ENCODE data around the gene COL5A1.
A peak's percentile ranks its signal among the peaks of the same experiment; 100 is the strongest.

Gene COL5A1

DNA sequence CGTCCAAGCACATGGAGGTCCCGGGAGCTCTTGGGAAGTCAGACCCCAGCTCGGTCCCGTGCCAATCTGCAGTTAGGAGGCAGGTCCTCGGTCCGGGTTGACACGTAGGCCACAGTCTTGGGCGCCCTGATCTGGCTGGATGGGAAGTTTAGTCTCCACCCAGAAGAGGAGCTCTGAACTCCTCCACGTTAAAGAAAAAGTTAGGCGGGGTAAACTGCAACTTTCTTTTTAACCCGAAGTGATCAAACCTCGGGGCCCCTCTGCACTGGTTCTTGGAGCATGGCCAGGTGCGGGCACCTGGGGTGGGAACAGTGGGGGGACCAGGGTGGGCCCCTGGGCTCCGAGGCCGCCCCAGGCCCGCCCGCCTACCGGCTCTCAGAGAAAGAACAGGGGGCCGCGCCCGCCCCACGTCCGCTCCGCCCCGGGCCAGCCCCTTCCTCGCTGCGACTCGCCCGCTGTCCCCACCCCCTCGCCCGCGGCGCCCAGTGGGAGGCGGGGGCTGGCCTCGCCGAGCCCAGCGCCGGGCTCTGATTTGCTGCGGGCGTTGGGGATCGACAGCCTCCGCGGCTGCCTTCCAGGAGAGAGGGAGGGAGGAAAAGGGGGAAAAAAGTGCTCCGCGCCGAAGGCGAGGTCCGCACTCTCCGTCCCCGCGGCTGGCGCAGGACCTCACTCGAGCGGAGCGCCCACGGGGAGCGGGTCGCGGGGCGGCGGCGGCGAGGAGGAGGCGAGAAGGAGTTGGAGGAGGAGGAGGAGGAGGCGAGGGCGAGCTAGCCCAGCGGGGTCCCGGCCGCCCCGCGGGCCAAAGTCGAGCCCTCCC, at the start of gene COL5A1:
Gene COL5A1, plus strand, starts transcription at position 631 of the 817 bp plus-strand sequence. CDS start 385 bp downstream, outside the sequence.
- DNase-seq (ENCODE audit: low spot score) = peak; percentile 53

DNA sequence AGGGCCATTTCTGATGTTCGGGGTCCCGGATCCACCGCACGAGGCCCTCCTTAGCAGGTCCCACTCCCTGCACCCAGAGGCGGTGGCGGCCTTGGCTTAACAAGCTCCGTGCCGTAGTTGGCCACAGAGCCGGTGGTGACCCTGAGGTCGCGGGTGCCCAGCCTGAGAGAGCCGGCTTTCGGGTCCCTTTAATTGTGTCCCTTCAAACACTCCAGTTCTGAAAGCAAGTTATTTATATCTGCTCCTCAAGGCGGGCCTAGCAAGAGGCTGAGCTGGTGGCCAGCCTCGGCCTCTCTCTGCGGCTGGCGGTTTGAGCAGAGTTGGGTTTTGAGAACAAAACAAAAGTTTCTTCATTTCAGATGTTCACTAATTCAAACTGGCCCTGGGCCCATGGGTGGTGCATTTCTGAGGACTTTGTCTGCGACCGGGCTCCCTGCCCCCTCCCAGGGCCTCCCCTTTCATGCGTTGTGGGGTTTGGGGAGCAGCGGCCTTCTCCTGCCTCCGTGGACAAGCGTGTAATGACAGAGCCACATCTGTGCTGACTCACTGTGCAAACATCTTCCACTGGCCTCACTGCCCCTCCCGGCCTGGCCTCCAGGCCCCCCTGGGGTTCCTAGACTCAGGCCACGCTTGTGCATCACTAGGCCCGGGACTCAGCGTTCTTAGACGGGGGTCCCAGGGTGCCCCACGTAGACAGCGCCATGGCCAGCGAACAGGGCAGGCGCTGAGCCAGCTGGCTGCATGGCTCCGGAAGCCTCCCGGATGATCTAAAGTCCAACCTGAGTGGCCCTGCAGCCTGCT, 49.4 kb upstream of the COL5A1 start:
- DNase-seq (ENCODE audit: low spot score) = no peak

DNA sequence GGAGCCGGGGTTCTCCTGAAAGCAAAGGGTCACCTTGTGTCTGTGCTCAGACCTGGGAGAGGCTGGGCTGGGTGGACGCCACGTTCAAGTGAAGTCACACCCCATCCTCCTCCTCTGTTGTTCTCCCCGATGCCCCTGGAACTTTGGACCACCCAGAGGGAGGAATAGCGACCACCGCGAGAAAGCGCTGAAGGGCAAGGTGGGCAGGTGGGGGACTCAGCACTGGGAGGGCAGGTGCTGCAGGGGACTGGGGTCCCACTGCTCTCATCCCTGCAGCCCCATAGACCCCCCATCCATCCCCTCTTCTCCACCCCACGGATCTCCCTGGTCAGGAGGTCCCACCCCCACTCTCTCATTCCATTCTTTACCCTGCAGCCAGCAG, 48.8 kb upstream of the COL5A1 start:
- no peak for DNase-seq (ENCODE audit: low spot score)

DNA sequence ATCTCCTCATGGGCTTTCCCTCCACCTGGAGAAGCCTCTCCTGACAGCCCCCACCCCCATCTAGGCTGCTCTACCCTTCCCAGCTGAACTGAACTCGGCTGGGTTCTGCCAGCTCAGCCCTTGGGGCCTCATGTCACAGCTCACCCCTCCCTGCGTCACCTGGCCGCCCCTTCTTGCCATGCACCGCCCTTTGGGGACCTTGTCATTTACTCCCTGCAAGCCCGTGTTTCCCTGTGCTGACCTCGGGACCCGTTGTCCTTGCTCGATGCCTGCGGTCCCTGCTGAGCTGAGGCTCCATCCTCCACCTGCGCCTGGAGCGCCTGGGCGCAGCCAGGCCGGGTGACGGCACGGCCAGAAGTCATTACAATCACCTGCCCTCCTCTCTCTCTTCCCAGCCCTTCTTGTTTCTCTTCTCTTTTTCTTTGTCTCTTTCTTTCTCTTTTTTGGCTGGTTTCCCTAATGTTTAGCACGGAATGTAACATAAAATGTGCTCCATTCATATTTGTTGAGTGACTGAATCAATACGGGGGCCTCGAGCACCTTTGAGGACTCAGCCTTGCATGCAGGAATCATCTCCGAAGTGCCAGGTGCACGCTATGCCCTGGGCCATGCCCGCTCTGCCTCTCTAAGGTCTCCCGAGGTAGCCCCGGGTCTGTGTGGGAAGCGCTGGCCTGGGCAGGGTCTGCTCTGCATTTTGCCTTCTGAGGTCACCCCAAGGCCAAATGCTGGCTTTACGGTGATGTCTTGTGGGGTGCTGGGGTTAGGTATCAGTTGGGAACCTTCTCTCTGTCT, 48.1 kb upstream of the COL5A1 start:
- DNase-seq (ENCODE audit: low spot score) = no peak

DNA sequence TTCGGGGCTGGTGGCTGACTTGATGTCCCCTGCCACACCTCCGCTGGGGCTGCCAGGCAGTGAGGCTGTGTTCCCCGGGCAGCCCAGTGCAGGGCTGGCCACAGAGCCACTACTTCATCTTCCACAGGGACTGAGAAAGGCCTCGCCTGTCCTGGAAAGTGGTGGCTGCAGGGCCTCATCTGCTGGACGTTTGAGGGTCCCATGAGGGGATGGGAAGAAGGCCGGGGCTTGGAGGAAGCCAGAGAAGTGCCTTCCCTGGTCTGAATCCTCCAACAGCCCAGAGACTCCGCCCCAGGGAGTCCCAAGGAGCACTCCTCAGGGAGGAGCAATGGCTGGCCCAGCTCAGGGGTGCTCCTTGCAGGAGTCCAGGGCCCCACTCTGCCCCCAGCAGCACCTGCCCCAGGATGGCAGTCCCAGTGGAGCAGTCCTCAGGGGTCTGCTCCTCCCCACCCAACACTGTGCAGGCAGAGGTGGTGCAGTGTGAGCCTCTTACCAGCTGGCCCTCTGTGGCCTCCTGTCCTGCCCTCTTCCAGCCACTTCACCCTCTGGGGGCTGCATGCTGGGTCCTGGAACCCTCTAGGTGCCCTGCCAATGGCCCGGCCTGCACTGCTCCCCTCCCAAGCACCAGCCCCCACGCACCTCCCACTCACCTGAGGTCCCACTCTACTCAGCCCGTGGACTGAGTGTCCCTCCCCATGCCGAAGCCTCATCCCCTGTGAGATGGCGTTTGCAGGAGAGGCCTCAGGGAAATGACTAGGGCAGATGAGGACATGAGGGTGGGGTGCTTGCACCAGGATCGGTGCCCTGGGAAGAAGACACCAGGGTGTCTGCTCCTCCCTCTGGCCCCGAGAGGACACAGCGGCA, 47.3 kb upstream of the COL5A1 start:
- DNase-seq (ENCODE audit: low spot score) = no peak

DNA sequence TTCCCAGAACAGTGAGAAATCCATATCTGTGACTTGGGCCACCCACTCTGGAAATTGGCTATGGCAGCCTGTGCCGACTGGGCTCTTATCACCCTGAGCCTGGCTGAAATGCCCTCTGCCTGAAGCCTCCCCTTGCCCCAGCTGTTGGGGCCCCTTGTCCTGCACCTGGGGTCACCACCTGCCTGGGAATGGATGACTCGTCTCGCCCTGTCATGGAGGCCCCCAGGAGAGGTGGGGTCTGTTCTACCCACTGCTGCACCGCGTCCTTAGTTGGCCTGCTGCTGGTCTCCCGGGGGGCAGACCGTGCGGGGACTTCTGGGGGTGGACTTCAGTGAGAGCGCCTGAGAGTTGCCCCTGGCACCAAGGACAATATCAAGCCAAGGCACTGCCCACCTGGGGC, 46.6 kb upstream of the COL5A1 start:
- no peak for DNase-seq (ENCODE audit: low spot score)

DNA sequence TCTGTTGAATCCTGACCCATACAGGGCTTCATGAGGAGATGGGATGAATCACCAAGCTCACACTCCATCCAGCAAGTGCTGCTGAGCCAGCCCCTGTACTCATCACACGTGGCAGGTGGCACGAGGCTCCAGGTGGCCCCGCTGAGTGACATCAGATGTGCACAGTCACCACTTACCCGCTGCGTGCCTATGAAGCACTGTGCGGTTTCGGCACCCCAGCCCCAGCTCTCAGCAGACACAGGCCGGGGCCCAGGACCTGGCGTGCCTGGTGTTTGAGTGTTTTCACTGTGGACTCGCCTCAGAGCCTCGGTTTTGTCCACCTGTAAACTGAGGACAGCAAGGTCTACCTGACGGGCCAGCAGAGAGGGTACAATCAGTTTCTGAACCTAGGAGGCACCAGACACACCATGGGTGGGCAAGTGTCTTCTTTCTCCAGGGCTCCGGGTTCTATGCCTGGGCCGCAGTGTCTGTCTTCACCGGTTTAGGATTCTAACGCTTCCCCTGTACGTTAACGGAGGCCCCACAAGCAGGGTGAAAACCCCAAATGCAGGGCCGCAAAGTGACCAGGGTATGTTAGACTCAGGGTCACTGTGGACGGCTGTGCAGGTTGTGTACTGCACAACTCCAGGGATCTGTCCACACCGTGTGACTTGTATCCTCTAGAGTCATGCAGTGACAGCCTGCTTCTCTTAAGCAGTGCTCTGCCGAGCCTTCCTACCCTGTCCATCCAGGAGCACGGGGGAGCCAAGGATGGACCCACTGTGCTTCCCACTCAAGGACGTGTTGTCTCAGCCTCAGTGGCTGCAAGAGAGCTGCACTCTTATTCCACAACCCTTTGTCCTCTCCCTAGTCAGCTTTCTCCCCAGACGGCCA, 44.3 kb upstream of the COL5A1 start:
- DNase-seq (ENCODE audit: low spot score) = no peak

DNA sequence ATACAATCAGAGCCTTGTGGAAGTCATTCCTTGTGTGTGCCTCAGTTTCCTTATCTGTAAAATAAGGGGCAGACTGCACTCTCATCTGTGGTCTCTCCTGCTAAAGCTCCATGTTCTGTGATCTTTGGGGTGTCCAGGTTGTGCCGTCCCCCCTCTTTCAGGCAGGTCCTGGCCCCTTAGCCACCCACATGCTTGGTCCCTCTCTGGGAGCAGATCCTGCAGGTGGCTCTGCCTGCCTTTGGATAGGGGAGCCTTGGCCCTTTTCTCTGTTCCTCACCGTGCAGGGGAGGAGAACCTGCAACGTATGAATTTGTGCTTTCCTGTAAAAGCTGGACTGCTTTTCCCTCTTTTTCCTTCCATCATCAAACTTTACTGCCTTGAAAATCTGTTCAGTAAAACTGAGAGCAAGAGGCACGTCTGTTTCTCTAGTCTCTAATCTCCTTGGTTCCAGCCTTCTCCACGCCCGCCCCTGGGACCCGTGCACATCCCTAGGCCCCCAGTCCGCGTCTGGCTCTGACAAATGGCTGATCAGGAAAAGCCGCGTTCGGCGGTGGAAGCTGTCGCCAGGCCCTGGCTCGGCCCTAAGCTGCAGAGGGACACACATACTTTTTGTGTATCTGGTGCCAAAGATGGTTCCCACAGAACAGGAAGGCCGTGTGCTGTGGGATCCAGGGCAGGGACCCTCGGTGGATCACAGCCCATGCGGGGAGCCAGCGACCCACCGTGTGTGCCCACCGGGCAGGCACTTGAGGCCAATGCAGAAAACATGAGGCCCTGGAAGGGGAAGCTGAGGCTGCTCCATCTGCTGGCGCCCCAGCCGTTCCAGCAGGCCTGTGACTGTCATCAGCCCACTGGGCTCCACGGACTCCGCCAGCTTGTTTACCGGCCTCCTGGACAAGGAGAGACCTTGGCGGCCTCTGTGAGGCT, 43.4 kb upstream of the COL5A1 start:
- DNase-seq (ENCODE audit: low spot score) = no peak

DNA sequence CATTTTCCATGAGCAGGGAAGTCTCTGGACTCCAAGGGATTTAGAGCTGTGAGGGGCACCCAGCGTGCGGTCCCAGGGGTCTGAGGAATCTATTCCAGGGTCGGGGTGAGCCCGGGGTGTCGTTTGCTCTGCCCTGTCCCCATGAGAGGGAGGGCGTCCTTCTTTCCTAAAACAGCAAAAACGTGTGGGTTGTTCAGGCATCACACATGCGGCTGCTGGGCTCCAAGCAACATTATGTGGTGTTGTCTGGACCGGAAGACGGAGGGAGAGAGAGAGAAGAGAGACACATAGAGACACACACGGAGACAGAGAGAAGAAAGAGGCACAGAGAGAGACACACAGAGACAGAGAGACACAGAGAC, 42.7 kb upstream of the COL5A1 start:
- no peak for DNase-seq (ENCODE audit: low spot score)

DNA sequence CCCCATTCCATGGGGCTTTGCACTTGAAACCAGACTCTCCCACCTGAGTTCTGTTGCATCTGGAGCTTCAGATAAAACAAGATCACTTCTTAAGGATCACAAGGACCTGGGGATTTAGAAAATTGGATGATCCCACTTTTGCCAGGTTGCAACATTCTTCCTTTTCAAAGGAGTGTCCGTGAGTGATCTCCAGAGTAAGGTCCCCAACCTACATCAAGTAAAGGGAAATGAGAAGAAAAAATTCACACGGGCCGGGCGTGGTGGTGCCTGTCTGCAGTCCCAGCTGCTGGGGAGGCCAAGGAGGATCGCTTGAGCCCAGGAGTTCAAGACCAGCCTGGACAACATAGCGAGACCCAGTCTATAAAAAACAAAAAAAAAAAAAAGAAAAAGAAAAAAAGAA, 41.2 kb upstream of the COL5A1 start:
- DNase-seq (ENCODE audit: low spot score) = no peak

DNA sequence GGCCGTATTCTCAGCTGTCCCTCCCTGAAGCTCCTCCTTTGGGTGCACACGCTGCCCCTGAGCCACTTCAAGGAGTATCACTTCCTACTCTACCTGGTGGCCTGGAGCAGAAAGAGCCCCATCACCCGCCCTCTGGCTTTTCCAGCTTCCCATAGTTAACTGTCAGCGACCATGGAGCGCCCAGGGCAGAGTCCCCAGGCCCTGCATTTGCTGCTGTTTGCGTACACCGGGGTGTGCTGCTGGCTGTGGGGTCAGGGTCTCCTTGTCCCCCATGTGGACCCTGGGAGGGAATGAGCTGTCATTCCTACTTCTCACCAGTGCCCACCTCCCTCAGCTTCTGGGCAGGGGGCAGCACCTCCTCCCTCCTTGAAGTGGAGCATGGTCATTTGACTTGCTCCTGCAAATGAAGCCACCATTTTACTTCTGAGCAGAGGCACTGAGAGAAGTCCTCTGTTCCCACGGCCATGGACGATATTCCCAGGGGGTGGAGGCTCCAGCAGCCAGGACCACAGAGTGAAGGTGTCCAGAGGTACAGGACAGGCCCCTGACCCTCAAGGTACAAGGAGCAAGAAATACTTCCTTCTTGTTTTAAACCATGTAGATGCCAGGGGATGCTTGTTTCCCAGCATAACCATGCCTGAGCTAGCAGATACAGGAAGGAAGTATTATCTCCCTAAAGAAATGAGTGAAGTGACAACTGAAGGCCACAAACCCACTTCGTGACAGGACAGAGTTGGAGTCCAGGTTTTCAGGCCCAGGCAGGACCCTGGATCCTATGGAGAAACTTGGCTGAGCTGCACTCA, 40.6 kb upstream of the COL5A1 start:
- DNase-seq (ENCODE audit: low spot score) = no peak

DNA sequence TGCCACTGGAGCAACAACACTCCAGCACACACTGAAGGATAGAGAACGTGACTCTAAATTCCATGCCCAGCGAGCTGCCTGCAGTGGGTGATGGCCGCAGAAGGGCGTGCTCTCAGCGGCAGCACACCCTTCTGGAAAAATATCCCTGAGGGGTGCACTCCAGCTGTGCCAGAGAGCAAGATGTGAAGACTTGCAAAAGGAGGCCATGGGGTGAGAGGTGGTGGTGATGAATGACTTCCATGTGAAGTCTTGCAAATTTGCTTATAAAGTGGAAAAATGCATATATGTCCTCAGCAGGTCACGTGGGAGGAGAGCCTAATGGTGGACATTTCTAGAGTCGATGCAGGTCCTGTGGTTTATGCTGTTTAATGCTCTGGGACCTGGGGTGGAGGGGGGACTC, 39.8 kb upstream of the COL5A1 start:
- no peak for DNase-seq (ENCODE audit: low spot score)

DNA sequence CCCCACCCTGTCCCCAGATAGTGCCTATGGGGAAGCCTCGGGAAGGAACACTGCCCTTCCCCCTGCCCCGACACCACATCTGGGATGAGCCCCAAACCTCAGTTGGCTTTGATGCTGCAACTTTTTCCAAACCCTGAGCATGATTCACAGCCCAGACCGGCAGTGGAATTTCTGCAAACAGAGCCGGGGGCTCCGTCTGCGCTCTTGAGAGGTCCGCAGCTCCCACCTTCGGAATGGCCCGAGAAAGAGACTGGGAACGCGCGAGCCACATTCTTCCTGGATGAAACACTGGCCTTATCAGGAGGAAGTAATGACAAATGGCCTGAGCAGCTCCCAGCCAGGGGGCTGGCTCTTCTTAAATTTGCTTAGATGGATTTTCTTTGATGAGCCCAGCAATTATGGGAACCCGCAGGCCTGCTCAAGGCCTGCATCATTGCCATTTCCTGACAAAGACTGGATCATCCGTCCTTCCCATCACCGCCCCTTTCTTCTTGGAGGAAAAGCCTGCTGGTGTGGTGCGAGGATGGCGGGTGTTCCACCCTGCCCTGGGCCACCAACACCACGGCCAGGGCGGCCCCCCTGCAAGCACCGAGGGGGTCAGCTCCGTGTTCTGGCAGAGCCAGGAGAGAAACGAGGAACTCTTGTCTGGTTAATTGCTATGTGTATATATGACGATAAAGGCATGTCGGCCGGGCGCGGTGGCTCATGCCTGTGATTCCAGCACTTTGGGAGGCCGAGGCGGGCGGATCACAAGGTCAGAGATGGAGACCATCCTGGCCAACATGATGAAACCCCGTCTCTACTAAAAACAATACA, 38.8 kb upstream of the COL5A1 start:
- no peak for DNase-seq (ENCODE audit: low spot score)

DNA sequence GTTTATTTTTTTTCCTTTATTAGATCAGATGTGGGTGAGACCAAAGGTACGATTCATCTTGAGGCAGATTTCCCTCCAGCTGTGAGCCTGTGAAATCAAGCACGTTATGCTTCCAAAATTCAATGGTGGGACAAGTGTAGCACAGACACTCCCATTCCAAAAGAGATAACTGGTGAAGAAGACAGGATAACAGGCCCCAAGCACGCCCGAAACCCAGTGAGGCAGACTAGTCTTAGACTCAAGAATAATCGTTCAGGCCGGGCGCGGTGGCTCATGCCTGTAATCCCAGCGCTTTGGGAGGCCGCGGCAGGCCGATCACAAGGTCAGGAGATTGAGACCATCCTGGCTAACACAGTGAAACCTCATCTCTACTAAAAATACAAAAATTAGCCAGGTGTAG, 36.8 kb upstream of the COL5A1 start:
- DNase-seq (ENCODE audit: low spot score) = no peak

DNA sequence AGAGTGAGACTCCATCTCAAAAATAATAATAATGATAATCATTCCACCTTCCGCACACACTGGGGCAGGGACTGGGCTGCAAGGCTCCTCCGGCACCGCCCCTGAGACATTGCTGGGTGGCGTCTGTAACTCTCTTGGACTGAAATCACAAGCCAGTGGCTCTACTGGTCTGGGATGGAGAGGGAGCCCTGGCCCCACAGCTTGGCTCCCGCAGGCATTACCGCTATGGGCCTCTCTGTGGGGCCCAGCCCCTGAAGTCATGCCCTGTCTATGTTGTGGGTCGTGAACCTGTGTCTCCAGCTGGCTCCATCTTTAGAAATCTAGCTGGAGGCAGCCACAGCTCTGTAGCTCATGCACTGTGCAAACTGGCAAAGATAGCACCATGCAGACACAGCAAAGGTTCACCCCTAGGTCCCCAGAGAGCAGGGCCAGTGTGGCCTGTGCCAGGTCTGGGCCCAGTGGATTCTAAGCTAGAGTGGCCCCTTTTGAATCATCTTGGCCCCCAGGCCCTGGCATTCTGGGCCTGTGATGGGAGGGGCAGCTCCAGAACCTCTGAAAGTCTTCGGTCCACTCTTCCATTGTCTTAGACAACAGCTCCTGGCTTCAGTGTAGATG, 36.1 kb upstream of the COL5A1 start:
- DNase-seq (ENCODE audit: low spot score) = no peak

DNA sequence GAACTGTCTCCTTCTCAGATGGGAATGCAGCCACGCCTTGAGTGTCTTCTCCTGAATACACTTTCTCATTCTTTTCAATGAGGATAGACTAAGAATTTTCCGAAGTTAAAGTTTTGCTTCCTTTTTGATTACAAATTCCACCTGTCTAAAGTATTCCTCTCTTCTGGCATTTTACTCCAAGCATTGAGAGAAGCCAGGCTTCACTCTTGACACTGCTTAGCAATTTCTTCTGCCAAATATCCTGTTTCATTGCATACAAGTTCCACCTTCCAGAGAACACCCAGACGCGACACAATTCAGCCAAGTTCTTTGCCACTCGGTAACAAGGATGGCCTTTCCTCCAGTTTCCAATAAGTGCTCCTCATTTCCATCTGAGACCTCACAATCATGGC, 35.6 kb upstream of the COL5A1 start:
- DNase-seq (ENCODE audit: low spot score) = no peak

DNA sequence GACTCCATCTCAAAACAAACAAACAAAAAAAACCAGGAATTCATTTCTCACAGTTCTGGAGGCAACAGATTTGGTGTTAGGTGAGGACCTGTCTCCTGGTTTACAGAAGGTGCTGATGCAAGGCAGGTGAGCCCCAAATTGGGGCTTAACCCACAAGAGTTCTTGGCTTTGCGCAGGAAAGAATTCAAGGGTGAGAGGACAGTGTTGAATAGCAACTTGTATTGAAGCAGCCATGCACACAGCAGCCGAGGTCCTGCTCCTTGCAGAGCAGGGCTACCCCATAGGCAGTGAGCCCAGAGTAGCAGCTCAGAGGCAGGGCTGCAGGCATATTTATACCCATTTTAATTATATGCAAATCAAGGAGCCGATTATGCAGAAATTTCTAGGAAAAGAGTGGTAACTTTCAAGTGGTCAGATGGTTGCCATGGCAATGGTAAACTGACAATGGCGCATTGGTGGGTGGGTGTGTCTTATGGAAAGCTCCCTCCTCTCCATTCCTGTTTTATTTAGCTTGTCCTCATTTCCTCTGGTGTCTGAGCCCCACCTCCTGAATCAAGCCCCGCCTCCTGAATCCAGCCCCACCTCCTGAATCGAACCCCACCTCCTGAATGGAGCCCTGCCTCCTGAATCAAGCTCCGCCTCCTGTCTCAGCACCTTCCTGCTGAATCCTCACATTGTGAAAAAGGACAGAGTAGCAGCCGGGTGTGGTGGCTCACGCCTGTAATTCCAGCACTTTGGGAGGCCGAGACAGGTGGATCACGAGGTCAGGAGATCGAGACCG, 34.5 kb upstream of the COL5A1 start:
- DNase-seq (ENCODE audit: low spot score) = no peak

Measured in globus pallidus (tissue), 1 donor.